Nephron progenitor cell (in vitro differentiated cells): Measurements from ENCODE around the gene PRKACB.

Experiments
- DNase-seq: peaks from one replicate; pipeline ENCODE4 v3.0.0; 2021
- H3K27ac Mint-ChIP-seq: 2 replicates; pipeline ENCODE4 v1.8.0; 2021; ENCODE audit warnings: mild to moderate bottlenecking, moderate library complexity, mixed read lengths
- H3K27me3 Mint-ChIP-seq: 2 replicates; pipeline ENCODE4 v1.8.0; 2021; ENCODE audit warnings: mild to moderate bottlenecking, low read depth, mixed read lengths; ENCODE audit not compliant: poor library complexity
- H3K36me3 Mint-ChIP-seq: 2 replicates; pipeline ENCODE4 v1.8.0; 2021; ENCODE audit warnings: low read depth, mixed read lengths
- H3K4me1 Mint-ChIP-seq: 2 replicates; pipeline ENCODE4 v1.8.0; 2021; ENCODE audit warnings: mixed read lengths
- H3K4me3 Mint-ChIP-seq: 2 replicates; pipeline ENCODE4 v1.8.0; 2021; ENCODE audit warnings: mild to moderate bottlenecking, moderate library complexity, mixed read lengths
- H3K9me3 Mint-ChIP-seq: 2 replicates; pipeline ENCODE4 v1.8.0; 2021; ENCODE audit warnings: mild to moderate bottlenecking, moderate library complexity, mixed read lengths
- CTCF ChIP-seq: fragments of 200-600 bp; sonication (generic); IDR thresholded peaks from 2 replicates; pipeline ENCODE4 v1.5.0; 2021; ENCODE audit warnings: antibody characterized with exemption

PRKACB gene

GRCh38 chr1:84159533-84160240 is 15.6 kb downstream of the PRKACB start:
- Mint-ChIP-seq H3K36me3 (peaks cover 31% of the 10 kb centered on the region), H3K27ac (no peak overlapping the region)

GRCh38 chr1:84162295-84162694 is 18.2 kb downstream of the PRKACB start:
- no peak for DNase-seq
- Mint-ChIP-seq H3K27me3 (no peaks in the 10 kb centered on the region), H3K36me3 (peaks cover 24% of the 10 kb centered on the region), H3K9me3 (peaks cover 18% of the 10 kb centered on the region), H3K4me1 (peaks cover 7% of the 10 kb centered on the region), H3K4me3 (no peak overlapping the region), H3K27ac (no peak overlapping the region)
- TF ChIP-seq CTCF = no peak

More at GRCh38 chr1:84159533-84160240, 15.6 kb downstream of the PRKACB start:
- DNase-seq = no peak
- H3K4me1 Mint-ChIP-seq = peaks cover 7% of the 10 kb centered on the region
- no peak for TF ChIP-seq CTCF
- no peak overlapping the region for H3K4me3 Mint-ChIP-seq
- no peaks in the 10 kb centered on the region for H3K27me3 Mint-ChIP-seq
- H3K9me3 Mint-ChIP-seq = peaks cover 18% of the 10 kb centered on the region

GRCh38 chr1:84163123-84163931 is 19.3 kb downstream of the PRKACB start:
- peaks cover 18% of the 10 kb centered on the region for H3K9me3 Mint-ChIP-seq
- peaks cover 7% of the 10 kb centered on the region for H3K4me1 Mint-ChIP-seq
- peaks cover 14% of the 10 kb centered on the region for H3K36me3 Mint-ChIP-seq
- no peak for DNase-seq
- TF ChIP-seq CTCF = no peak
- peak overlapping the region; percentile 85 for H3K27ac Mint-ChIP-seq
- H3K4me3 Mint-ChIP-seq = no peak overlapping the region
- no peaks in the 10 kb centered on the region for H3K27me3 Mint-ChIP-seq

- no peak overlapping the region for H3K4me3 Mint-ChIP-seq
- peaks cover 18% of the 10 kb centered on the region for H3K9me3 Mint-ChIP-seq
- H3K36me3 Mint-ChIP-seq = peaks cover 14% of the 10 kb centered on the region
- no peak for DNase-seq
- H3K27me3 Mint-ChIP-seq = no peaks in the 10 kb centered on the region
- peaks cover 7% of the 10 kb centered on the region for H3K4me1 Mint-ChIP-seq
- no peak overlapping the region for H3K27ac Mint-ChIP-seq
- TF ChIP-seq CTCF = no peak
These were observed 20.1 kb downstream of the PRKACB start for GRCh38 chr1:84164161-84164560.

- no peak for TF ChIP-seq CTCF
- Mint-ChIP-seq H3K4me3 (no peak overlapping the region), H3K36me3 (peaks cover 14% of the 10 kb centered on the region), H3K27me3 (no peaks in the 10 kb centered on the region), H3K9me3 (peaks cover 18% of the 10 kb centered on the region), H3K4me1 (peaks cover 7% of the 10 kb centered on the region), H3K27ac (no peak overlapping the region)
- no peak for DNase-seq
These were observed 20.5 kb downstream of the PRKACB start for GRCh38 chr1:84164567-84165021.
